PC-3 (cell line): Measurements from ENCODE around the gene FPR3.

Experiments
- CTCF ChIP-seq: fragments of 300-600 bp; sonication (generic); conservative IDR thresholded peaks from 2 replicates; pipeline ENCODE4 v1.5.1; 2017; ENCODE audit warnings: antibody characterized with exemption, low read depth, mild to moderate bottlenecking, low read length
- EZH2phosphoT487 ChIP-seq: fragments of 300-600 bp; sonication (generic); IDR thresholded peaks from 2 replicates; pipeline ENCODE4 v1.6.1; 2018; ENCODE audit warnings: mild to moderate bottlenecking, antibody characterized with exemption, low read length, borderline replicate concordance

GRCh38 chr19:51798062-51798461 is 3.1 kb downstream of the FPR3 start:
- TF ChIP-seq CTCF (no peak), EZH2phosphoT487 (no peak)
